Adrenal gland (tissue), 12 donors: Measurements from ENCODE around the gene VRK2. TPM values are rescaled to one million over a fixed set of nuclear protein-coding genes. Genes with fewer than 3 reads are reported as not detected.

Source experiments
- DNase-seq, 7 donors: peaks; one replicate each; pipeline ENCODE4 v3.0.0-alpha.2; 2019 to 2020
- H3K27ac ChIP-seq, 5 donors: fragments of 200-600 bp; sonication (generic) in 4 of 5; 1 replicate in 3 of 5; 2 replicates in 2 of 5; pipeline versions ENCODE4 v1.5.1 to v1.8.0; 2016 to 2020; ENCODE audit warnings: mild to moderate bottlenecking in 1 of 5
- H3K27me3 ChIP-seq: fragments of 200-600 bp; 2 replicates; pipeline ENCODE4 v1.8.0; 2021
- H3K36me3 ChIP-seq, 2 donors: fragments of 200-600 bp; replicated peaks in 1 of 2; 1 replicate in 1 of 2; 2 replicates in 1 of 2; pipeline versions ENCODE4 v1.5.1 to v1.8.0; 2018 to 2022
- H3K4me1 ChIP-seq, 2 donors: fragments of 200-600 bp; replicated peaks in 1 of 2; 1 replicate in 1 of 2; 2 replicates in 1 of 2; pipeline versions ENCODE4 v1.5.1 to v1.8.0; 2018 to 2021
- H3K4me3 ChIP-seq, 4 donors: fragments of 200-600 bp; sonication (generic) in 3 of 4; one replicate each; pipeline ENCODE4 v1.5.1; 2016 to 2018
- H3K9me3 ChIP-seq, 3 donors: fragments of 200-600 bp; sonication (generic) in 1 of 3; replicated peaks in 1 of 3; 1 replicate in 2 of 3; 2 replicates in 1 of 3; pipeline versions ENCODE4 v1.5.1 to v1.8.0; 2016 to 2021
- CTCF ChIP-seq, 6 experiments: fragments of 450-650 bp in 4 of 6; fragments of 200-600 bp in 2 of 6; sonication (generic) in 1 of 6; IDR thresholded peaks; 1 replicate in 5 of 6; 2 replicates in 1 of 6; pipeline versions ENCODE4 v1.5.1 to v1.8.0; 2016 to 2021; ENCODE audit warnings: antibody characterized with exemption in 6 of 6, mild to moderate bottlenecking in 2 of 6, moderate library complexity in 1 of 6
- POLR2A ChIP-seq, 2 donors: fragments of 450-650 bp; IDR thresholded peaks; one replicate each; pipeline ENCODE4 v1.6.1; 2017; ENCODE audit warnings: antibody characterized with exemption in 2 of 2, mild to moderate bottlenecking in 2 of 2, moderate library complexity in 1 of 2
- WGBS, 4 donors: extraction: QIAGEN DNeasy Blood & Tissue Kit in 2 of 4; methylation state at CpG; one replicate each; pipeline versions ENCODE4 v1.1.5 to v1.1.7; 2013 to 2017; 5-methylcytosine and 5-hydroxymethylcytosine counted together
- intact Hi-C, 2 donors: fragments of 100-400 bp; cut with DNase I; formaldehyde crosslinking; loops; one replicate each; pipeline versions ENCODE4 v1.14.1 to v1.15.0; 2022 to 2023
- polyA plus RNA-seq, 3 donors: library from polyadenylated mRNA; stranded (reverse); fragments of 200-250 nt in 2 of 3; fragments of 350-450 nt in 1 of 3; fragmentation: Illumina TruSeq in 1 of 3; extraction: RNeasy Lipid Tissue Mini Kit (QIAGEN cat#74804) in 1 of 3; gene quantifications; one replicate each; pipeline ENCODE4 v1.2.3, GENCODE V29; 2013 to 2014
- total RNA-seq, 9 donors: library from RNA; depleted of rRNA in 4 of 9; stranded (reverse); fragments of >200 nt in 4 of 9; fragments of 120-200 nt in 1 of 9; fragmentation: NEBNext Ultra II Directional in 1 of 9; extraction: Animal tissue kit (Norgen Biotek cat#: 25700) in 1 of 9; gene quantifications; one replicate each; pipeline versions ENCODE4 v1.1.0 to v1.2.4, GENCODE V29; 2013 to 2023
- donor health status: healthy with polysubstance abuse.
- donor health status: Bipolar disorder and iron deficiency.
- donor health status: DM: yes; HTN: yes; CAD: no.
- donor health status: DM: no; HTN: no; CAD: no.
- donor health status: DM: no; HTN: no; CAD: no.
- donor health status: DM: yes; HTN: yes; CAD: no.

The VRK2 gene
- total and polyA plus RNA-seq, 12 donors, result 11.2 to 31.8 (median 19.6) TPM

GRCh38 chr2:58120626-58121229 lies 74.1 kb downstream of the VRK2 start:
- H3K27me3 ChIP-seq, result no peaks in the 10 kb centered on the region
- H3K36me3 ChIP-seq, result no peaks in the 10 kb centered on the region
- no peak overlapping the region for H3K4me3 ChIP-seq
- 97 to 98% (median 97%) methylated on average over 5 of the region's 5 CpGs for WGBS, 4 donors
- H3K9me3 ChIP-seq, result no peaks in the 10 kb centered on the region
- DNase-seq, result no peak
- H3K27ac ChIP-seq, result no peak overlapping the region
- H3K4me1 ChIP-seq, result no peaks in the 10 kb centered on the region
- no peak for TF ChIP-seq POLR2A (IDR thresholded peaks at IDR 0.05)
- TF ChIP-seq CTCF (IDR thresholded peaks at IDR 0.05), result no peak
- intact Hi-C loops, result no loop called here

- no peak overlapping the region for H3K27ac ChIP-seq
- no peak for DNase-seq
- TF ChIP-seq CTCF (IDR thresholded peaks at IDR 0.05) (no peak), POLR2A (IDR thresholded peaks at IDR 0.05) (no peak)
- H3K4me3 ChIP-seq, result no peak overlapping the region
- H3K36me3 ChIP-seq, result no peaks in the 10 kb centered on the region
- H3K4me1 ChIP-seq, result no peaks in the 10 kb centered on the region
- H3K9me3 ChIP-seq, result no peaks in the 10 kb centered on the region
- 84 to 91% (median 89%) methylated on average over 3 of the region's 3 CpGs for WGBS, 4 donors
- intact Hi-C loops, result no loop called here
- no peaks in the 10 kb centered on the region for H3K27me3 ChIP-seq
Measured at GRCh38 chr2:58122040-58122439, 75.4 kb downstream of the VRK2 start.

- no peak overlapping the region for H3K4me3 ChIP-seq
Measured at GRCh38 chr2:58122540-58122939, 75.9 kb downstream of the VRK2 start.

GRCh38 chr2:58127111-58127510 lies 80.5 kb downstream of the VRK2 start:
- 92 to 97% (median 96%) methylated on average over 3 of the region's 3 CpGs for WGBS, 4 donors
- TF ChIP-seq POLR2A (IDR thresholded peaks at IDR 0.05) (no peak), CTCF (IDR thresholded peaks at IDR 0.05) (no peak)
- no peak for DNase-seq
- Histone ChIP-seq H3K36me3 (no peaks in the 10 kb centered on the region), H3K4me1 (peaks cover 0 to 13% of the 10 kb centered on the region in 2 donors), H3K27me3 (no peaks in the 10 kb centered on the region), H3K9me3 (no peaks in the 10 kb centered on the region), H3K27ac (no peak overlapping the region), H3K4me3 (no peak overlapping the region)
- intact Hi-C loops, result no loop called here

More at GRCh38 chr2:58122540-58122939, 75.9 kb downstream of the VRK2 start:
- no peak overlapping the region for H3K27ac ChIP-seq
- intact Hi-C loops, result no loop called here
- DNase-seq, result no peak
- H3K4me1 ChIP-seq, result no peaks in the 10 kb centered on the region
- 97 to 100% (median 98%) methylated on average over 3 of the region's 3 CpGs for WGBS, 4 donors
- TF ChIP-seq CTCF (IDR thresholded peaks at IDR 0.05) (no peak), POLR2A (IDR thresholded peaks at IDR 0.05) (no peak)
- H3K36me3 ChIP-seq, result no peaks in the 10 kb centered on the region
- H3K27me3 ChIP-seq, result no peaks in the 10 kb centered on the region
- H3K9me3 ChIP-seq, result no peaks in the 10 kb centered on the region
